Pons (tissue), 1 donor: ENCODE data around the gene IGLL1.
"Not testable (repeated sequence)": the region's sequence is repeated elsewhere in the genome, so short reads cannot be mapped to it uniquely, and the experiment has no call there.

Source experiments
- DNase-seq: peaks from one replicate; pipeline ENCODE4 v3.0.0-alpha.2; 2016; ENCODE audit warnings: low spot score

Gene IGLL1

GRCh38 chr22:23562186-23562585 lies 17.9 kb downstream of the IGLL1 start:
- DNase-seq, result no peak

GRCh38 chr22:23561025-23561510 lies 19.0 kb downstream of the IGLL1 start:
- DNase-seq, result not testable (repeated sequence)

DNA sequence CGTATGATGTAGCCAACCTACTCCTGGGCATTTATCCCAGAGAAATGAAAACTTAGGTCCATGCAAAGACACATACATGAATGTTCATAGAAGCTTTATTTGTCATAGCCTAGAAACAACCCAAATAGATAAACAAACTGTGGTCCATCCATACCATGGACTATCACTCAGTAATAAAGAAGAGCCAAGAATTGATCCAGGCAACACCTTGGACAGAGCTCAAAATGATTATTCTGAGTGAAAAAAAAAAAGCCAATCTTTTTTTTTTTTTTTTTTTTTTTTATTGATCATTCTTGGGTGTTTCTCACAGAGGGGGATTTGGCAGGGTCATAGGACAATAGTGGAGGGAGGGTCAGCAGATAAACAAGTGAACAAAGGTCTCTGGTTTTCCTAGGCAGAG lies 19.9 kb downstream of the IGLL1 start:
- not testable (repeated sequence) for DNase-seq

- DNase-seq, result no peak
Measured at GRCh38 chr22:23557467-23557866, 22.6 kb downstream of the IGLL1 start.

- DNase-seq, result no peak
Measured at GRCh38 chr22:23557036-23557435, 23.1 kb downstream of the IGLL1 start.

DNA sequence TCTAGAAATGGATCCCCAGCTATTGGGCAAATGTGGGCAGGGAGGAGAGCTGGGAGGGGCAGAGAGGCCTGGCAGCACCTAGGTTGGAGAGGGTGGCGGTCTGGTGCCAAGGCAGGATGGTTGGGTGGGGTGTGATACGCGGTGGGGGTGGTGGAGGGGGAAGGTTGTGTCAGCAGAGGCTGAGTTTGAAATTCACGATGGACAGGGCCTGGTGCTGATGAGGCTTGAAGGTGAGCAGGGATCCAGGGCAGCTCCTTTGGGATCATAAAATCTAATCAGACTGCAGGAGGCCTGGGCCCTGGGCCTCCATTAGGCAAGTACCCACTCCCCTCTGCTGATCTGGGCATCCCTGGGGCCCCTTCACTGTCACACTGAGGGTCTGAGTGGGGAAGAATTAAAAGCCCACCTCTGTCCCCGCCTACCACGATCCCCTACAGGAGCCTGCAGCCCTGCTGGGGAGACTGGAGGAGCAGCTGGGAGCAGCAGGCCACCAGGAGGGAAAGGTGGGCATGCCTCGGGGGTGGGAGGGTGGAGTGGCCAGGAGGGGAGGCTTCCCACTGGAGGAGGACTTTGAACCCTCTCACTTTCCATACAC lies 24.0 kb downstream of the IGLL1 start:
- no peak for DNase-seq

- DNase-seq, result no peak
Measured at GRCh38 chr22:23555118-23555517, 25.0 kb downstream of the IGLL1 start.

DNA sequence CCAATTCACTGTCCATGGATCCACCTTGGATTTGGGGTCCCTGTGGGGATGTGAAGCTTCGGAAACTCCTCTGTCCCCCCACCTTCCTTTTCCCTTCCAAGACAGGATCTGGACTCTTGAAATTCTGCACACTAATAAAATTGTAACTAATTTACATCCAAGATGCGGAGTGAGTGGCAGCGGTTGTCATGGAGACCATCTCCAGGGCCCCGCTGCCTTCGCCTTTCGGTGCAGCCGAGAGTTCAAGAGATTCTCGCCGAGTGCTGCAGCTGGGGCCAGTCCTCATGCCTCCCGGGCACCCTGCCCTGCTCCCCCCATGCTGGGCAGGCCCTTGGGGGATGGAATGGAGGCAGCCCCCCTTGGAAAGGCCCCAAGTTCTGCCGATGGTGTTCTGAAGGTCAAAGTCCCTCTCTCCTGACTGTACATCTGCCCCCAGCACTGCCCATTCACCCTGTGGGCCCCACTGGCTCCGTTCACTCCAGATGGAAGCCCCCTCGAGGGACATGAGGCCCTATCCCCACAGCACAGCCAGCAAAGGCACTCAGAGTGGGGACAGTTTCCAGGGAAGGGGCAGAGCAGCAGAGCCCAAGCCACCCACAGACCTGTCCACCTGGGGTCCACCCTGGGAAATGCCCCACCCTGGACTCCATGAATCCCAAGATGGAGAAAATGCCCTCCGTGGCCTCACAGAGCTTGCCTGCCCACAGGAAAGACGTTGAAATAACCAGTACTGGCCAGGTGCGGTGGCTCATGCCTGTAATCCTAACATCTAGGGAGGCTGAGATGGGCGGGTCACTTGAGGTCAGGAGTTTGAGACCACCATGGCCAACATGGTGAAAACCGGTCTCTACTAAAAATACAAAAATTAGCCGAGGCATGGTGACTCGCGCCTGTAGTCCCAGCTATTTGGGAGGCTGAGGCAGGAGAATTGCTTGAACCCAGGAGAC lies 25.9 kb downstream of the IGLL1 start:
- no peak for DNase-seq

GRCh38 chr22:23553438-23553837 lies 26.7 kb downstream of the IGLL1 start:
- DNase-seq, result no peak

DNA sequence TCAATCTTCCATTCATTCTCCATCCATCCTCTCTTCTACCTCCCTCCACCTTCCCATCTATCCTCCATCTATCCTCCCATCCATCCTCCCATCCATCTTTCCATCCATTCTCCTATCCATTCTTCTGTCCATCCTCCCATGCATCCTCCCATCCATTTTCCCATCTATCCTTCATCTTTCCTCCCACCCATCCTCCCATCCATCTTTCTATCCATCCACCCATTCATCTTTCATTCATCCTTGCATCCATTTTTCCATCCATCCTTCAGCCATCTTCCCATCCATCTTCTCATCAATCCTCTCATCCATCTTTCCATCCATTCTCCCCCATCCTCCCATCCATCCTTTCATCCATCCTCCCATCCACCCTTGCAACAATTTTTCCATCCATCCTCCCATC lies 27.5 kb downstream of the IGLL1 start:
- no peak for DNase-seq

- DNase-seq, result no peak
Measured at GRCh38 chr22:23551385-23551784, 28.7 kb downstream of the IGLL1 start.

- no peak for DNase-seq
Measured at GRCh38 chr22:23550049-23550650, 29.9 kb downstream of the IGLL1 start.

DNA sequence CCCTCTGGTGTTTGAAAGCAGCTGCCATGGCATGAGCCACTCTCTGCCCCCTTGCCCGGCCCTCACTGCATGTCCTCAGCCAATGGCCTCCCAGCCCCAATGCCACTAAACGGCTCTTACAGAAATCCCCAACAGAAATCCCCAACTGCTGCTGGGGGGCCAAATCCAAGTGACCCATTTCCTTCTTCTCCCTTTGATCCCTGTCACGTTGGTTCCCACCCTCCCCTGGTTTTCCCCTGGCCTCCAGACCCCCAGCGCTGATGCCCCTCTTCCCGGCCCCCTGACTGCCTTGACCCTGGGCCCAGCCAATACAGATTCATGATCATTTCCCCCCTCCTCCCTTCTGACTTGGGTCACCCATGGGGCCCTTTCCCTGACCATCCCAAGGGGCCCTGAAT lies 30.9 kb downstream of the IGLL1 start:
- no peak for DNase-seq

GRCh38 chr22:23548501-23549197 lies 31.4 kb downstream of the IGLL1 start:
- DNase-seq, result no peak

DNA sequence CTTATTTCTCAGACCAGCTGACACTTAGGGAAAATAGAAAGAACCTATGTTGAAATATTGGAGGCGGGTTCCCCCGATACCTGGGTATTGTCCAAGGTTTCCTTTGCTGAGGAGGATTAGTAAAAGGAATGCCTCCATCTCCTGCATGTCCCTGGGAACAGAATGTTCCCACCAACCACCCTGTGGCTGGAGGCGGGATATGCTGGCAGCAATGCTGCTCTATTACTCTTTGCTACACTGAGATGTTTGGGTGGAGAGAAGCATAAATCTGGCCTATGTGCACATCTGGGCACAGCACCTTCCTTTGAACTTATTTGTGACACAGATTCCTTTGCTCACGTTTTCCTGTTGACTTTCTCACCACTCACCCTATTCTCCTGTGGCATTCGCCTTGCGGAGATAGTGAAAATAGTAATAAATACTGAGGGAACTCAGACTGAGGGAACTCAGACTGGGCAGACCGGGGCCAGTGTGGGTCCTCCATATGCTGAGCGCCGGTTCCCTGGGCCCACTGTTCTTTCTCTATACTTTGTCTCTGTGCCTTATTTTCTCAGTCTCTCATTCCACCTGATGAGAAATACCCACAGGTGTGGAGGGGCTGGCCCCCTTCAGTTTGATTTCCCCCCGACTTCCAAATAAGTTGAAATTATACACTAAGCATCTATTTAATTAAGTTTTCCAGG lies 32.1 kb downstream of the IGLL1 start:
- DNase-seq, result no peak

GRCh38 chr22:23547382-23547781 lies 32.7 kb downstream of the IGLL1 start:
- DNase-seq, result not testable (repeated sequence)

DNA sequence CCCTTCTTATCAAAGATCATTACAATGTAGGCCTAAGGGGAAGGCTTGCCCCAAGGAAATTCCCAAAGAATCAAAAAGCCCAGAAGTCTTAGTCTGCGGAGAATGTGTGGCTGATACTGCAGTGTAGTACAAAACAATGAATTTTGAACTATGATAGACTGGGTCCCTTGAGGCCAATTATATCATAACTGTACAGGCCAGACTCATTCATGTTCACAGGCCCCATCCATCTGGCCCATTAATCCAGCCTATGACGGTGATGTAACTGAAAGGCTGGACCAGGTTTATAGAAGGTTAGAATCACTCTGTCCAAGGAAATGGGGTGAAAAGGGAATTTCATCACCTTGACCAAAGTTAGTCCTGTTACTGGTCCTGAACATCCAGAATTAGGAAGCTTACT lies 35.2 kb downstream of the IGLL1 start:
- no peak for DNase-seq

GRCh38 chr22:23543506-23544000 lies 36.5 kb downstream of the IGLL1 start:
- not testable (repeated sequence) for DNase-seq

GRCh38 chr22:23542933-23543332 lies 37.2 kb downstream of the IGLL1 start:
- DNase-seq, result no peak

DNA sequence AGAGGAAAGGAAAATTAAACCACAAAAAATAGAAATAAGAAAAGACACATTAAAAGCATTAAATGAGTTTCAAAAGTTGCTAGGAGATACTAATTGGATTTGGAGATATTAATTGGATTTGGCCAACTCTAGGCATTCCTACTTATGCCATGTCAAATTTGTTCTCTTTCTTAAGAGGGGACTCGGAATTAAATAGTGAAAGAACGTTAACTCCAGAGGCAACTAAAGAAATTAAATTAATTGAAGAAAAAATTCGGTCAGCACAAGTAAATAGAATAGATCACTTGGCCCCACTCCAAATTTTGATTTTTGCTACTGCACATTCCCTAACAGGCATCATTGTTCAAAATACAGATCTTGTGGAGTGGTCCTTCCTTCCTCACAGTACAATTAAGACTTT lies 37.7 kb downstream of the IGLL1 start:
- not testable (repeated sequence) for DNase-seq

- DNase-seq, result not testable (repeated sequence)
Measured at GRCh38 chr22:23541849-23542281, 38.2 kb downstream of the IGLL1 start.
